Fibroblast of lung (primary cell): ENCODE measurements around the gene IL4I1. TPM values are rescaled to one million over a fixed set of nuclear protein-coding genes. Genes with fewer than 3 reads are reported as not detected.

Experiments used
- DNase-seq, 2 donors: peaks; one replicate each; pipeline versions ENCODE4 v3.0.0 to v3.0.0-alpha.2; 2010; ENCODE audit warnings: low read depth in 2 of 2
- H2AFZ ChIP-seq: 2 replicates; pipeline ENCODE4 v1.5.1; 2012; ENCODE audit warnings: low read length, control low read depth, inconsistent platforms
- H3K27ac ChIP-seq: 2 replicates; pipeline ENCODE4 v1.5.1; 2011; ENCODE audit warnings: low read length, control low read depth; ENCODE audit not compliant: insufficient read depth
- H3K27me3 ChIP-seq: 2 replicates; pipeline ENCODE4 v1.5.1; 2011; ENCODE audit warnings: mild to moderate bottlenecking, low read length; ENCODE audit not compliant: control insufficient read depth, insufficient read depth
- H3K36me3 ChIP-seq: 2 replicates; pipeline ENCODE4 v1.5.1; 2011; ENCODE audit warnings: low read length; ENCODE audit not compliant: control insufficient read depth, insufficient read depth
- H3K4me1 ChIP-seq: 2 replicates; pipeline ENCODE4 v1.5.1; 2011; ENCODE audit warnings: low read length; ENCODE audit not compliant: control insufficient read depth, insufficient read depth; ENCODE audit errors: extremely low read depth
- H3K4me2 ChIP-seq: 2 replicates; pipeline ENCODE4 v1.5.1; 2011; ENCODE audit warnings: low read length, control low read depth; ENCODE audit not compliant: insufficient read depth; ENCODE audit errors: extremely low read depth
- H3K4me3 ChIP-seq, 4 experiments: fragments of 200-600 bp in 1 of 4; sonication (generic) in 1 of 4; replicated peaks in 1 of 4; 2 replicates each; pipeline ENCODE4 v1.5.1; 2011 to 2016; ENCODE audit warnings: low read length in 4 of 4, low read depth in 3 of 4, mild to moderate bottlenecking in 3 of 4, control low read depth in 2 of 4, inconsistent platforms in 1 of 4, mixed read lengths in 1 of 4; ENCODE audit not compliant: insufficient read depth in 1 of 4; ENCODE audit errors: control extremely low read depth in 1 of 4
- H3K79me2 ChIP-seq: 2 replicates; pipeline ENCODE4 v1.5.1; 2012; ENCODE audit warnings: mild to moderate bottlenecking, low read length, inconsistent platforms; ENCODE audit not compliant: control insufficient read depth, insufficient read depth
- H3K9ac ChIP-seq: 2 replicates; pipeline ENCODE4 v1.5.1; 2011; ENCODE audit warnings: mild to moderate bottlenecking, low read length, control low read depth; ENCODE audit not compliant: insufficient read depth
- H3K9me3 ChIP-seq: 2 replicates; pipeline ENCODE4 v1.5.1; 2012; ENCODE audit warnings: low read depth, low read length; ENCODE audit not compliant: control insufficient read depth, insufficient read depth
- H4K20me1 ChIP-seq: 2 replicates; pipeline ENCODE4 v1.5.1; 2011; ENCODE audit warnings: low read length; ENCODE audit not compliant: control insufficient read depth, insufficient read depth; ENCODE audit errors: extremely low read depth
- CTCF ChIP-seq, 2 donors: IDR thresholded peaks in 1 of 2; conservative IDR thresholded peaks in 1 of 2; 1 replicate in 1 of 2; 2 replicates in 1 of 2; pipeline ENCODE4 v1.5.1; 2011 to 2012; ENCODE audit warnings: low read length in 2 of 2, control low read depth in 1 of 2, inconsistent platforms in 1 of 2, low read depth in 1 of 2, mild to moderate bottlenecking in 1 of 2
- EZH2 ChIP-seq: IDR thresholded peaks from 2 replicates; pipeline ENCODE4 v1.5.1; 2012; ENCODE audit warnings: low read length, control low read depth, mild to moderate bottlenecking; ENCODE audit errors: missing control alignments
- polyA plus RNA-seq, 2 donors: library from polyadenylated mRNA; depleted of rRNA in 1 of 2; stranded (reverse) in 1 of 2; unstranded in 1 of 2; fragments of >200 nt; gene quantifications; 2 replicates each; pipeline ENCODE4 v1.2.1, GENCODE V29; 2011 to 2012; ENCODE audit warnings: missing spikeins in 1 of 2
- total RNA-seq: library from RNA; depleted of rRNA; stranded (reverse); fragments of >200 nt; gene quantifications from 2 replicates; pipeline ENCODE4 v1.2.1, GENCODE V29; 2014

Gene IL4I1
- total and polyA plus RNA-seq, 2 donors (not counting 1 experiment from before 2014, with no cell fraction given) = 0.09 to 1.2 TPM

GRCh38 chr19:49924004-49924880 lies 27.6 kb upstream of the IL4I1 start:
- peaks cover 27% of the 10 kb centered on the region for H3K36me3 ChIP-seq
- peak in 1 of 2 donors; percentile 39 for DNase-seq
- peaks cover 90% of the 10 kb centered on the region for H3K79me2 ChIP-seq
- no peak overlapping the region for H2AFZ ChIP-seq
- no peak overlapping the region for H3K27ac ChIP-seq
- H3K4me2 ChIP-seq = no peak overlapping the region
- no peaks in the 10 kb centered on the region for H3K27me3 ChIP-seq
- H3K4me3 ChIP-seq = no peak overlapping the region
- H3K4me1 ChIP-seq = peaks cover 14% of the 10 kb centered on the region
- H4K20me1 ChIP-seq = no peaks in the 10 kb centered on the region
- H3K9ac ChIP-seq = no peak overlapping the region
- no peaks in the 10 kb centered on the region for H3K9me3 ChIP-seq
- TF ChIP-seq CTCF (conservative IDR thresholded peaks at IDR 0.05 in 1 of 2, IDR thresholded peaks at IDR 0.05 in 1 of 2; ENCODE audit: low read depth in 1 of 2, low read length in 2 of 2) = no peak
- no peak for TF ChIP-seq EZH2

- H3K4me1 ChIP-seq = peaks cover 14% of the 10 kb centered on the region
- no peak overlapping the region for H3K4me3 ChIP-seq
- no peaks in the 10 kb centered on the region for H3K9me3 ChIP-seq
- no peak for DNase-seq
- no peak overlapping the region for H2AFZ ChIP-seq
- H3K79me2 ChIP-seq = peaks cover 88% of the 10 kb centered on the region
- H3K4me2 ChIP-seq = no peak overlapping the region
- no peak overlapping the region for H3K27ac ChIP-seq
- H3K27me3 ChIP-seq = no peaks in the 10 kb centered on the region
- no peak overlapping the region for H3K9ac ChIP-seq
- no peaks in the 10 kb centered on the region for H4K20me1 ChIP-seq
- peaks cover 27% of the 10 kb centered on the region for H3K36me3 ChIP-seq
- TF ChIP-seq EZH2 (no peak), CTCF (conservative IDR thresholded peaks at IDR 0.05 in 1 of 2, IDR thresholded peaks at IDR 0.05 in 1 of 2; ENCODE audit: low read depth in 1 of 2, low read length in 2 of 2) (no peak)
These were observed 26.6 kb upstream of the IL4I1 start for GRCh38 chr19:49923055-49924003.
